Stimulated activated naive CD8-positive, alpha-beta T cell treated with anti-CD3 and anti-CD28 coated beads, Interleukin-15, Interleukin-2, amounts not matched to agents 100 ng/mL and 50 ng/mL, for 24 hours (primary cell): Measurements from ENCODE around the gene CACNA2D4.
"Not testable (repeated sequence)": the region's sequence is repeated elsewhere in the genome, so short reads cannot be mapped to it uniquely, and the experiment has no call there.

ENCODE experiments used
- H3K27ac Mint-ChIP-seq: one replicate; pipeline ENCODE4 v1.8.0; 2021; ENCODE audit warnings: mild to moderate bottlenecking, mixed read lengths
- H3K27me3 Mint-ChIP-seq: one replicate; pipeline ENCODE4 v1.8.0; 2021; ENCODE audit warnings: mixed read lengths
- H3K36me3 Mint-ChIP-seq: one replicate; pipeline ENCODE4 v1.8.0; 2021; ENCODE audit warnings: low read depth, mixed read lengths
- H3K4me1 Mint-ChIP-seq: one replicate; pipeline ENCODE4 v1.8.0; 2021; ENCODE audit warnings: low read depth, mixed read lengths
- H3K4me3 Mint-ChIP-seq: one replicate; pipeline ENCODE4 v1.8.0; 2021; ENCODE audit warnings: mild to moderate bottlenecking, mixed read lengths
- H3K9me3 Mint-ChIP-seq: one replicate; pipeline ENCODE4 v1.8.0; 2021; ENCODE audit warnings: mixed read lengths

The CACNA2D4 gene

DNA sequence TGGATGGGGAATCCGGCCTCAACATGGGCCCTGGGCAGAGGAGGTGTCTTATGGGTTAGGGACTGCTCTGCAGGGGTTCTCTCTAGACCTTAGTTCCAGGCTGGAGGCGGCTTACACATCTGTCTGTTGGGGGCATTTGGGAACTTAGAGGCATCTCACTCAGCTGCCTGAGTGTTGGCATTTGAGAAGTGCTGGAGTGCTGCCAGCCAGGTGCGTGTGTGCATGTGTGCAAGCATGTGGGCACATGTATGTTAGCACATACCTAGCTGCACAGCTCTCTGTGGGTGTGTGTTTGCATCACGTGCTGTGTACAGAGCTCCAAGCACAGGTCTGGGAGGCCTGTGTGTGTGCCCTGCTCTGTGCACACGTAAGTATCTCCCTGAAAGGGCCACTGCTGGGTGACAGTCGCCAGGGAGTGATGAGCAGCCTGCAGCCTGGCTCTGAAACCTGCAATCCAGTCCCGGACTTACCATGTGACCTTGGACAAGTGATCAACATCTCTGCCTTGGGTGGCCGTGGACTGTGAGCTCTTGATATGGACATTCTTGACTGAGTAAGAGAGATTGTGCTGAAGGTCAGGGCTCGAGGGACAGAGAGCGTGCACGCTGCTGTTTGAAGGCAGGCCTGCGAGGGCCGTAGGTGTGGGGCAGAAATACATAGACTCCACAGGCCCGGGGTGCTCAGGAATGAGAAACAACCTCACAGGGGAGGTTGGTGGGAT lies 92.9 kb downstream of the CACNA2D4 start:
- Mint-ChIP-seq H3K27me3 (peaks cover 16% of the 10 kb centered on the region), H3K4me1 (no peaks in the 10 kb centered on the region), H3K27ac (no peak overlapping the region), H3K9me3 (no peaks in the 10 kb centered on the region), H3K4me3 (no peak overlapping the region), H3K36me3 (no peaks in the 10 kb centered on the region)

GRCh38 chr12:1823237-1823636 lies 95.2 kb downstream of the CACNA2D4 start:
- Mint-ChIP-seq H3K4me1 (no peaks in the 10 kb centered on the region), H3K27ac (no peak overlapping the region), H3K4me3 (no peak overlapping the region), H3K36me3 (no peaks in the 10 kb centered on the region), H3K27me3 (peaks cover 24% of the 10 kb centered on the region), H3K9me3 (no peaks in the 10 kb centered on the region)

DNA sequence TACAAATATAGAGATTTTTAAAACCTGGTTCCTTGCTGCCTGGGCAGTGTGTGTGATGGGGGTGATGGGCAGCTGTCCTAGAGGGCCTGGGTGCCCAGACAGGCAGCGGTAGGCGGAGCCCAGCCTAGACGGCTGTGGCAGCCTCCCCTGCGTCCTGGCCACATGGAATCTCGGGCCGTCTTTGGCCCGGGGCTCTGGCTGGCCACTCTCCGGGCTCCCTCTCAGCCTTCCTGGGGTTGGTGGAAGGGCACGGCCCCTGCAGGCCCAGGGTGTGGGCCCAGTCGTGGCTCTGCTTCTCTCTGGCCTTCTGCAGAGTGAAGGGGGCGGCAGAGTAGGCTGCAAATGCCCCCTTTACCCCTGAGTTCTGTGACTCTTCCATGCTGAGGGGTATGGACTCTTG lies 95.8 kb downstream of the CACNA2D4 start:
- Mint-ChIP-seq H3K36me3 (no peaks in the 10 kb centered on the region), H3K9me3 (no peaks in the 10 kb centered on the region), H3K4me3 (no peak overlapping the region), H3K27me3 (peaks cover 24% of the 10 kb centered on the region), H3K27ac (no peak overlapping the region), H3K4me1 (no peaks in the 10 kb centered on the region)

GRCh38 chr12:1821805-1822204 lies 96.6 kb downstream of the CACNA2D4 start:
- Mint-ChIP-seq H3K36me3 (no peaks in the 10 kb centered on the region), H3K4me3 (no peak overlapping the region), H3K9me3 (no peaks in the 10 kb centered on the region), H3K4me1 (no peaks in the 10 kb centered on the region), H3K27ac (no peak overlapping the region), H3K27me3 (peaks cover 24% of the 10 kb centered on the region)

- H3K27me3 Mint-ChIP-seq: peaks cover 24% of the 10 kb centered on the region
- no peak overlapping the region for H3K4me3 Mint-ChIP-seq
- H3K9me3 Mint-ChIP-seq: no peaks in the 10 kb centered on the region
- H3K27ac Mint-ChIP-seq: no peak overlapping the region
- no peaks in the 10 kb centered on the region for H3K4me1 Mint-ChIP-seq
- H3K36me3 Mint-ChIP-seq: no peaks in the 10 kb centered on the region
These were observed 97.6 kb downstream of the CACNA2D4 start for GRCh38 chr12:1820896-1821291.

- Mint-ChIP-seq H3K27ac (no peak within 1 kb of the TSS), H3K27me3 (peaks cover 24% of the 10 kb centered on the region), H3K36me3 (no peaks in the 10 kb centered on the region), H3K4me3 (no peak within 1 kb of the TSS), H3K9me3 (no peaks in the 10 kb centered on the region), H3K4me1 (no peaks in the 10 kb centered on the region)
These were observed 98.1 kb downstream of the CACNA2D4 start, which contains the start of gene LRTM2 for GRCh38 chr12:1820191-1820895. LRTM2 (plus strand) TSS chr12:1820565; CDS start chr12:1828149, 7,584 bp downstream.

- no peaks in the 10 kb centered on the region for H3K36me3 Mint-ChIP-seq
- no peak overlapping the region for H3K27ac Mint-ChIP-seq
- H3K27me3 Mint-ChIP-seq: peaks cover 24% of the 10 kb centered on the region
- H3K4me1 Mint-ChIP-seq: no peaks in the 10 kb centered on the region
- no peak overlapping the region for H3K4me3 Mint-ChIP-seq
- H3K9me3 Mint-ChIP-seq: no peaks in the 10 kb centered on the region
These were observed 98.9 kb downstream of the CACNA2D4 start for GRCh38 chr12:1819571-1819970.

GRCh38 chr12:1819050-1819449 lies 99.4 kb downstream of the CACNA2D4 start:
- H3K27ac Mint-ChIP-seq: no peak overlapping the region
- H3K9me3 Mint-ChIP-seq: no peaks in the 10 kb centered on the region
- H3K4me1 Mint-ChIP-seq: no peaks in the 10 kb centered on the region
- no peaks in the 10 kb centered on the region for H3K36me3 Mint-ChIP-seq
- H3K27me3 Mint-ChIP-seq: peaks cover 24% of the 10 kb centered on the region
- H3K4me3 Mint-ChIP-seq: no peak overlapping the region

GRCh38 chr12:1817928-1818327 lies 100.5 kb downstream of the CACNA2D4 start:
- H3K36me3 Mint-ChIP-seq, H3K9me3 Mint-ChIP-seq, H3K4me1 Mint-ChIP-seq, H3K4me3 Mint-ChIP-seq, H3K27ac Mint-ChIP-seq: not testable (repeated sequence)
- peaks cover 22% of the 10 kb centered on the region for H3K27me3 Mint-ChIP-seq

GRCh38 chr12:1816730-1817348 lies 101.6 kb downstream of the CACNA2D4 start:
- Mint-ChIP-seq H3K27me3 (peaks cover 20% of the 10 kb centered on the region), H3K36me3 (no peaks in the 10 kb centered on the region), H3K4me1 (no peaks in the 10 kb centered on the region), H3K27ac (no peak overlapping the region), H3K4me3 (no peak overlapping the region), H3K9me3 (no peaks in the 10 kb centered on the region)

GRCh38 chr12:1815814-1816729 lies 102.4 kb downstream of the CACNA2D4 start:
- H3K27ac Mint-ChIP-seq: no peak overlapping the region
- no peaks in the 10 kb centered on the region for H3K4me1 Mint-ChIP-seq
- H3K9me3 Mint-ChIP-seq: no peaks in the 10 kb centered on the region
- H3K4me3 Mint-ChIP-seq: no peak overlapping the region
- H3K36me3 Mint-ChIP-seq: no peaks in the 10 kb centered on the region
- peaks cover 19% of the 10 kb centered on the region for H3K27me3 Mint-ChIP-seq

DNA sequence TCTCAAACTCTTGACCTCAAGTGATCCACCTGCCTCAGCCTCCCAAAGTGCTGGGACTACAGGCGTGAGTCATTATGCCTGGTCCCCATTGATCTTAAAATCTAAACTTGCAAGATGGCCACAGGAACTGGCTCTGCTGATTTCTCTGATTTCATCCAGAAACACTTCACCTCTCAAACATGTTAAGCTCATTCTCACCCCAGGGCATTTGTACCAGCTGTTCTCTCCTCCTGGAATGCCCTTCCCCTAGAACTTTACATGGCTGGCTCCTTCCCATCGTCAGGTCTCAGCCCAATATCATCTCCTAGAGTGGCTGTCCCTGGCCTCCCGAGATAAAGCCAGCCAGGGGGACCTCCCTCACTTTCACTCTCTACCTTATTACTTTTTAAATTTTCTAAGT lies 103.3 kb downstream of the CACNA2D4 start:
- no peak overlapping the region for H3K4me3 Mint-ChIP-seq
- peaks cover 5% of the 10 kb centered on the region for H3K4me1 Mint-ChIP-seq
- no peaks in the 10 kb centered on the region for H3K36me3 Mint-ChIP-seq
- peaks cover 11% of the 10 kb centered on the region for H3K27me3 Mint-ChIP-seq
- no peak overlapping the region for H3K27ac Mint-ChIP-seq
- no peaks in the 10 kb centered on the region for H3K9me3 Mint-ChIP-seq

GRCh38 chr12:1814266-1814665 lies 104.2 kb downstream of the CACNA2D4 start:
- H3K36me3 Mint-ChIP-seq: no peaks in the 10 kb centered on the region
- peaks cover 2% of the 10 kb centered on the region for H3K27me3 Mint-ChIP-seq
- no peak overlapping the region for H3K27ac Mint-ChIP-seq
- H3K4me1 Mint-ChIP-seq: peaks cover 10% of the 10 kb centered on the region
- H3K9me3 Mint-ChIP-seq: no peaks in the 10 kb centered on the region
- no peak overlapping the region for H3K4me3 Mint-ChIP-seq

GRCh38 chr12:1812650-1813302 lies 105.7 kb downstream of the CACNA2D4 start:
- Mint-ChIP-seq H3K27me3 (no peaks in the 10 kb centered on the region), H3K27ac (no peak overlapping the region), H3K4me3 (no peak overlapping the region), H3K9me3 (no peaks in the 10 kb centered on the region), H3K36me3 (no peaks in the 10 kb centered on the region), H3K4me1 (peaks cover 10% of the 10 kb centered on the region)
